T-helper 1 cell treated with Interleukin-12 subunit alpha and Interleukin-12 subunit beta and Interleukin-4 antibody, amounts not matched to agents 30 ng/mL and 1 ng/mL, for 36 hours (primary cell): ENCODE measurements around the gene GPR21. TPM values are rescaled to one million over a fixed set of nuclear protein-coding genes. Genes with fewer than 3 reads are reported as not detected.

ENCODE experiments used
- intact Hi-C: fragments of 100-400 bp; cut with micrococcal nuclease; formaldehyde crosslinking; loops from one replicate; pipeline ENCODE4 v1.15.1; 2024
- total RNA-seq: library from RNA; stranded (reverse); gene quantifications from 2 replicates; pipeline ENCODE4 v1.2.3, GENCODE V29; 2022

The GPR21 gene
- total RNA-seq, 1 donor from 2014 or later: 0.32 TPM

GRCh38 chr9:123063177-123063598 lies 29.7 kb downstream of the GPR21 start:
- intact Hi-C loops: no loop called here

DNA sequence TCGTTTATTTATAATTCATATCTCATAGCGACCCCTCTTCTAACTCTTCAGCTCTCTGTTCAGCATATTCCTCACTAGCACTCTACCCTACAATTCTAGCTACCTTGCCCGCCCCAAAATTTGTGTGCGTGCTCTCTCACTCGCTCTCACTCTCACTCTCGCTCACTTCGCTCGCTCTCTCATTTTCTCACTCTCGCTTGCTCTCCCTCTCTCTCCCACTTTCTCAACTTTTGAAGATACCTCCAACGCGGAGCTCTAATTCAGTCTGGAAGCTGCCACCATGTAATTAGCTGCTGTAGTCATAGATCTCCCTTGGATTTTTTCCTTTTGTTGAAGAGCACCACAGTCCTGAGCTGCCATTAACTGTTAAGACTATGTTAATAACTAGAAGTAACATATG lies 30.4 kb downstream of the GPR21 start:
- intact Hi-C loops: no loop called here

- intact Hi-C loops: no loop called here
Observed at GRCh38 chr9:123064716-123065115, 31.2 kb downstream of the GPR21 start.

GRCh38 chr9:123065196-123065595 lies 31.7 kb downstream of the GPR21 start:
- intact Hi-C loops: no loop called here

DNA sequence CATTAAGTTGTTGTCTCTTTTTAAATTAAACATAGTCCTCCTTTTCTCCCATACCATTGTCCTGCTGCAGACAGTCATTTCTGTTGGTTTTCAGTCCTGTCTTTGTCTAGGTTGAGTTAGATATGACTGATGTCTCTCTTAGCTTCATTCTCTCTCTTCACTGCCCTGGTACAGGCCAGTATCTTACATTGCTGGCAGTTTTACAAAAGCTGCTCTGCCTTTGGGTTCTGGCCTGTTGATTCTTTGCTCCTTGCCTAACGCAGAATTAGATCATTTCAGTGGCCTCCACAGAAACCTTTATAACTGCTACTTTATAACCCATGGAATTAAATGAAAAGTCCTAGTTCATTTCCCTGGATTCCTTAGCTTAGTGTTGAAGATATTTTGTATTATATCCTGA lies 33.7 kb downstream of the GPR21 start:
- intact Hi-C loops: no loop called here

DNA sequence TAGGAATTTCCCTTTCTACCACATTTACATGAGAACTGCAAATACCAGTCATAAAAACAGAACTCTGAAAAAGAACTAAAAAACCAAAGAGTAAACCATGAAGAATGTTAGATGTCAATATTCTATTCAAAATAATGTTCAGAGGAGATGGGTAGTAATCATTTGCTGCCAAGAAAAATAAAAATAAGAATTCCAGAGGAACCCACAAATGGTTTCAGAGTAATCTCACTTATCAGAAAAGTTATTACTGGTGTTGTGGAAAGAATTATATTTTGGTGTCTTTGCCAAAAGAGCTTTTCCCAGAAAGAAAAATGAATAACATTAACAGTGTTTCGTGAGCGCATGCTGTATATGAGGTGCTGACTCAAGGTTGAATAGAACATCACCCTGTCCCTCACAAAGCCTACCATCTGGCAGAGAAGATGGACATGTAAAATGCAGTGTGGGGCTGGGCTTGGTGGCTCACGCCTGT lies 35.6 kb downstream of the GPR21 start:
- intact Hi-C loops: no loop called here

DNA sequence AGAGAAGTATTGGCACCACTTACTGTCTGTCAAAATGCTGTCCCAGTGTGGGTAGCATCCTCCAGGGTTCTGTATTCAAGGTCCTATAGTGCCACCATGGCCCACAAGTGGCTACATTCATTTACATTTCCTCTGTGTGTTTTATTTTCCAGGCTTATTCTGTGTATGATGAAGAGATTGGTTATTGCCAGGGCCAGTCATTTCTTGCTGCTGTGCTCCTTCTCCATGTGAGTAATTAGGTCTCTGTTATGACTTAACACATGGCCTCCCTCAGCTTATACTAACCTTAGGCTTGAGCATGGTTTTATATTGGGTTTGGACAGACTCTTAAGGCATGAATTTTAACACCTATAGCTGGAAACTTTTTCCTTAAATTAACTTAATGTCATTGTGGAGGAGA lies 36.7 kb downstream of the GPR21 start:
- intact Hi-C loops: no loop called here

GRCh38 chr9:123072407-123072995 lies 39.0 kb downstream of the GPR21 start:
- intact Hi-C loops: no loop called here

GRCh38 chr9:123073441-123073840 lies 40.0 kb downstream of the GPR21 start:
- intact Hi-C loops: no loop called here

DNA sequence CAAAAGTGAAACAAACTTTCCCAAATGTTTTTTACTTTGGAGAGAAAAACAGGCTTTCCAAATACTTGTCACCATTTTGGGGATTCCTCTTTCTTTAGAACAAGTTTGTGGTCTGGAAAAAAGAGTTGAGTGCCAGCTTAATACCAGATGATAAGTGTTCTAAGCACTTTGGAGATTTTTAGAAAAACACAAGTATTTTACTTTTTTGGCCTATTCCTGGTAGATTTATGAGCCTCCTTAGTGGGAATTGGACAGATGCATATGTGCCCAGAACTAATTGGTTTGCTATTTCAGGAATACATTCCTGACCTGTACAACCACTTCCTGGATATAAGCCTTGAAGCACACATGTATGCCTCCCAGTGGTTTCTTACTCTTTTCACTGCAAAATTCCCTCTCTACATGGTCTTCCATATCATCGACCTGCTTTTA lies 40.5 kb downstream of the GPR21 start:
- intact Hi-C loops: no loop called here

GRCh38 chr9:123074628-123075027 lies 41.2 kb downstream of the GPR21 start:
- intact Hi-C loops: no loop called here

- intact Hi-C loops: loop anchor here (5.0 kb wide), 1 partner anchor 187 kb away; the partner anchor contains the start of gene STRBP
Observed at GRCh38 chr9:123080444-123080843, 47.0 kb downstream of the GPR21 start.

- intact Hi-C loops: loop anchor here (1.0 to 5.0 kb wide), 3 partner anchors 143 to 268 kb away; partner anchors contain the start of gene STRBP
Observed at GRCh38 chr9:123081824-123082223, 48.4 kb downstream of the GPR21 start.

DNA sequence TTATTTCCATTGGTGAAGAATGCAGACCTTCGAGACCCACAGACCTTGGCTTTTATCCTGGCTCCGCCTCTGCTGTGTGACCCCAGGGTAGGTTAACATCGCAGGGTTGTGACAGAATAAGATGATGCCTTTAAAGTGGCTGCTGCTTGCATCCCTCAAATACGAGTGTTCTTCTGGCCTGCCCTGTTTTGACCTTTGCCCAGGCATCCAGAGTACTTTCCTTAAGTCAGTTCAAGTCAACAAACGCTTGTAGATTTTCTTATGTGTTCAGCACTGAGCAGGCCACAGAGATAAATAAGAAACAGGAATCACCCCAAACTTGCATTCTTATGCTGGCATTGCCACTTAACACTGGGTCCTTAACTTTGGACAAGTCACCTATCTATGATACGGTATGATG lies 50.2 kb downstream of the GPR21 start:
- intact Hi-C loops: loop anchor here (5.0 kb wide), 1 partner anchor 184 kb away; the partner anchor contains the start of gene STRBP

DNA sequence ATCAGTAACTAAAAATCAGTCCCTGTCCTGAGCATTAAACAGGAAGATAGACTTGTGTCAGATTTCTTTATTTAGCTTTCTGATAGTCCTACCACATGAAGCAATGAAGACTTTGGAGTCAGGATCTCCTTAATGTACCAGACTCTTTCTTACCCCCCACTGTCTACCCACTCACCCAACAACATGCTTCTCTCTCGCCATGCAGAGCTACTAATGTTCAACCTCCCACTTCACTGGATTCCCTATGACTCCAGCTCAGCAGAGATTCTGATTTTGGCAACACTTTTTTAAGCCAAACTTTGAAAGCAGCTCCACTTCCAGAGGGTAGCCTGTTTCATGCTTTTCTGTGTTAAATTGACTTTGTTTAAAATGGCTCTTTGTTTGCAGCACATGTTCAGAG lies 50.8 kb downstream of the GPR21 start:
- intact Hi-C loops: loop anchor here (5.0 kb wide), 1 partner anchor 183 kb away; the partner anchor contains the start of gene STRBP

Other genes with a start within 250 kb of the GPR21 start
- not detected in 2 replicates for gene OR5C1, start 244.7 kb upstream of the GPR21 start, total RNA-seq
- not detected in 2 replicates for gene OR1K1, start 233.5 kb upstream of the GPR21 start, total RNA-seq
- 23.7 and 23.8 TPM in 2 replicates for gene PDCL, start 205.1 kb upstream of the GPR21 start, total RNA-seq
- 52.6 and 54.5 TPM in 2 replicates for gene RC3H2, start 128.3 kb upstream of the GPR21 start, total RNA-seq
- gene ZBTB6, start 120.3 kb upstream of the GPR21 start, total RNA-seq: 14.5 and 14.9 TPM in 2 replicates
- 7.9 and 8.0 TPM in 2 replicates for gene ZBTB26, start 102.2 kb upstream of the GPR21 start, total RNA-seq
- 33.9 and 38.1 TPM in 2 replicates for gene RABGAP1, start 92.6 kb upstream of the GPR21 start, total RNA-seq
- gene STRBP, start 234.9 kb downstream of the GPR21 start, total RNA-seq: 14.9 and 16.6 TPM in 2 replicates